SJSA1 (cell line): ENCODE measurements around the gene SEC14L3. TPM values are rescaled to one million over a fixed set of nuclear protein-coding genes. Genes with fewer than 3 reads are reported as not detected.

Experiments
- DNase-seq, 2 experiments: peaks; one replicate each; pipeline ENCODE4 v3.0.0-alpha.2; 2015 to 2020; ENCODE audit warnings: low spot score in 2 of 2, low read depth in 1 of 2
- H3K27ac ChIP-seq: fragments of 250-450 bp; sonication (Bioruptor Pico); 2 replicates; pipeline ENCODE4 v1.5.1; 2020; ENCODE audit warnings: mild to moderate bottlenecking, moderate library complexity
- H3K27me3 ChIP-seq: fragments of 250-450 bp; sonication (Bioruptor Pico); replicated peaks from 2 replicates; pipeline ENCODE4 v1.5.1; 2020; ENCODE audit warnings: mild to moderate bottlenecking, moderate library complexity
- H3K36me3 ChIP-seq: fragments of 250-450 bp; sonication (Bioruptor Pico); 2 replicates; pipeline ENCODE4 v1.5.1; 2020; ENCODE audit warnings: mild to moderate bottlenecking
- H3K4me1 ChIP-seq: fragments of 250-450 bp; sonication (Bioruptor Pico); replicated peaks from 2 replicates; pipeline ENCODE4 v1.6.1; 2021; ENCODE audit warnings: mild to moderate bottlenecking
- H3K4me3 ChIP-seq: fragments of 250-450 bp; sonication (Bioruptor Pico); 2 replicates; pipeline ENCODE4 v1.5.1; 2020; ENCODE audit warnings: mild to moderate bottlenecking
- H3K9me3 ChIP-seq: fragments of 250-450 bp; sonication (Bioruptor Pico); replicated peaks from 2 replicates; pipeline ENCODE4 v1.5.1; 2020; ENCODE audit warnings: mild to moderate bottlenecking
- total RNA-seq: library from RNA; depleted of rRNA; stranded (reverse); fragments of >200 nt; shearing (Covaris generic); gene quantifications from 2 replicates; pipeline ENCODE4 v1.2.3, GENCODE V29; 2014

Gene SEC14L3
- total RNA-seq, 1 experiment from 2014 or later = not detected

DNA sequence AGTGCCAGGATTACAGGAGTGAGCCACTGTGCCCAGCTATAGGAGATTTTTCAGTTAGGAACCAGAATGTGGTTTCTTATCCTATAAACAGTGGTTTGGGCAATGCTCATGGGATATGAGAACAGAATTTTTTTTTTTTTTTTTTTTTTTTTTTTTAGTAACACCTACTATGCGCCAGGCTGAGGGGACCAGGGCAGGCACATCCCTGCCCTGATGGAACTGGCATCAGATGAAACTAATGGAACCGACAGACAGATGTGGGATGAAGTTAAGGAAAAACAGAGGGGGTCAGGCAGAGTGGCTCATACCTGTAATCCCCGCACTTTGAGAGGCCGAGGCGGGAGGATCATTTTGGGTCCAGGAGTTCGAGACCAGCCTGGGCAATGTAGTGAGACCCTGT is 28.8 kb upstream of the SEC14L3 start:
- Histone ChIP-seq H3K27me3 (peaks cover 48% of the 10 kb centered on the region), H3K27ac (no peak overlapping the region), H3K4me3 (no peak overlapping the region), H3K9me3 (no peaks in the 10 kb centered on the region), H3K4me1 (no peaks in the 10 kb centered on the region), H3K36me3 (no peaks in the 10 kb centered on the region)
- no peak for DNase-seq

DNA sequence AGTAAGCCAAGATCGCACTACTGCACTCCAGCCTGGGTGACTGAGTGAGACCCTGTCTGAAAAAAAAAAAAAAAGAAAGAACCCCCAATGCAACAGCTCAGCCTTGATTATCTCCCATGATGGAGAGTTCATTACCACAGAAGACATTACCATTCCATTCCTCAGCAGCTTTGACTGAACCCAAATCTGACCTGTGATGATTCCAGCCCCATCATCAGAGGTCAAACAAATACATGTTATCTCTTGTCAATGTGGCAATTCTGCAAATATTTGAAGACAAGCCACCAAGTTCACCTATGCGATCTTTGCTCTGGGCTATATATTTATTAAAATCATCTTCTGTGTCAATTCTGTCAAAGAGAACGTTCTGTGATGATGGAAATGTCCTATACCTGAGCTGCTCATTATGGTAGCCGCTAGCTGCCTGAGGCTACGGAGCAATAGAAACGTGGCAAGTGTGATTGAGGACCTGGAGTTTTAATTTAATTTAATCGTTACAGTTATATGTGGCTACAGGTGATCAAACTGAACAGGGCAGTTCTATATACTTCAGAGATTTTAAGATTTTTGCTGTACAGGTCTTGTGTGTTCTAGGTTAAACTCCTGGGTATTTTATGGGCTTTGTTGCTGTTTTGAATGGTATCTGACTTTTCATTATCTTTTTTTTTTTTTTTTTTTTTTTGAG is 25.8 kb upstream of the SEC14L3 start:
- Histone ChIP-seq H3K4me3 (no peak overlapping the region), H3K9me3 (no peaks in the 10 kb centered on the region), H3K36me3 (no peaks in the 10 kb centered on the region), H3K4me1 (no peaks in the 10 kb centered on the region), H3K27me3 (peaks cover 32% of the 10 kb centered on the region), H3K27ac (no peak overlapping the region)
- DNase-seq = no peak

GRCh38 chr22:30495041-30495784 is 23.4 kb upstream of the SEC14L3 start:
- no peak overlapping the region for H3K4me3 ChIP-seq
- H3K27me3 ChIP-seq = peaks cover 26% of the 10 kb centered on the region
- H3K4me1 ChIP-seq = no peaks in the 10 kb centered on the region
- DNase-seq = no peak
- no peaks in the 10 kb centered on the region for H3K9me3 ChIP-seq
- no peaks in the 10 kb centered on the region for H3K36me3 ChIP-seq
- H3K27ac ChIP-seq = no peak overlapping the region

DNA sequence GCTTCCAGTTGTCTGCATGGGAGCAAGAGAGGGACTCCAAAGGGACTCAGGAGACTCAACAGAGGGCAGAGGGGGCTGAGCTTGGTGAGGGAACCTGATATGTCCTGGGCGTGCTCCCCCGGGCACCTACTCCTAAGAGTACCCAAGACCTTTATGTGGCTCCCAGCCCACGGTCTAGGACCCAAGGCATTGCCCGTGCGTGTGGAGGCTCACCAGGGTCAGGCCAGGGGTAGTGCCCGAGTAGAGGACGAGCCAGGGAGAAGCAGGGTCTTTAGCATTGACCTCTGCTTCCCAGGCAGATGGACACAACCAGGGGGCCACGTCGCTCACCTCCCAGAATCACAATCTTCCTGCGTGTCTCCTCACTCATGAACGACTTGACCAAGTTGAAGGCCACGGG is 20.3 kb upstream of the SEC14L3 start:
- H3K9me3 ChIP-seq = no peaks in the 10 kb centered on the region
- H3K27ac ChIP-seq = no peak overlapping the region
- H3K4me3 ChIP-seq = no peak overlapping the region
- H3K4me1 ChIP-seq = no peaks in the 10 kb centered on the region
- H3K27me3 ChIP-seq = peaks cover 20% of the 10 kb centered on the region
- no peaks in the 10 kb centered on the region for H3K36me3 ChIP-seq
- DNase-seq = no peak

- Histone ChIP-seq H3K27ac (no peak overlapping the region), H3K9me3 (no peaks in the 10 kb centered on the region), H3K36me3 (no peaks in the 10 kb centered on the region), H3K4me3 (no peak overlapping the region), H3K4me1 (no peaks in the 10 kb centered on the region), H3K27me3 (peaks cover 20% of the 10 kb centered on the region)
- DNase-seq = no peak
These were observed 19.6 kb upstream of the SEC14L3 start for GRCh38 chr22:30491381-30491780.

DNA sequence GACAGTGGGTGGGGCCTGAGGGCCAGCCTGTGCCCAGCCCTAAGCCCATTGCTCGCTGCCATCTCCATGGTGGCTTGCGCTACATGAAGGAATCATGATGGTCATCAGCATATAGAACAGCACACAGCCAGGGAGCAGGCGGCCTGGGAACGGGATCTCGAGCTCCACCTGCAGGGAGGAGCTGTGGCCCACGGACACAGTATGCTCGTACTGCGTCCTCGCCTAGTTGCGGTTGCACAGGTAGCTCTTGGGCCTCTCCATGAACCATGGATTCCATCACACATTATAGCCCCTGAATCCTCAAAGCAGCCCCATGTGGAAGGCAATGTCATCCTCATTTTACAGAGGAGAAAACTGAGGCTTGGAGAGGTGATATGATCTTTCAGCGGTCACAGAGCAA is 18.6 kb upstream of the SEC14L3 start:
- DNase-seq = no peak
- H3K4me3 ChIP-seq = no peak overlapping the region

GRCh38 chr22:30488121-30488520 is 16.3 kb upstream of the SEC14L3 start:
- no peaks in the 10 kb centered on the region for H3K36me3 ChIP-seq
- H3K4me1 ChIP-seq = no peaks in the 10 kb centered on the region
- H3K27ac ChIP-seq = no peak overlapping the region
- peaks cover 14% of the 10 kb centered on the region for H3K27me3 ChIP-seq
- no peak for DNase-seq
- no peaks in the 10 kb centered on the region for H3K9me3 ChIP-seq
- no peak overlapping the region for H3K4me3 ChIP-seq

More for the DNA sequence above, 18.6 kb upstream of the SEC14L3 start:
- Histone ChIP-seq H3K4me1 (no peaks in the 10 kb centered on the region), H3K36me3 (no peaks in the 10 kb centered on the region), H3K27ac (no peak overlapping the region), H3K27me3 (peaks cover 20% of the 10 kb centered on the region), H3K9me3 (no peaks in the 10 kb centered on the region)

DNA sequence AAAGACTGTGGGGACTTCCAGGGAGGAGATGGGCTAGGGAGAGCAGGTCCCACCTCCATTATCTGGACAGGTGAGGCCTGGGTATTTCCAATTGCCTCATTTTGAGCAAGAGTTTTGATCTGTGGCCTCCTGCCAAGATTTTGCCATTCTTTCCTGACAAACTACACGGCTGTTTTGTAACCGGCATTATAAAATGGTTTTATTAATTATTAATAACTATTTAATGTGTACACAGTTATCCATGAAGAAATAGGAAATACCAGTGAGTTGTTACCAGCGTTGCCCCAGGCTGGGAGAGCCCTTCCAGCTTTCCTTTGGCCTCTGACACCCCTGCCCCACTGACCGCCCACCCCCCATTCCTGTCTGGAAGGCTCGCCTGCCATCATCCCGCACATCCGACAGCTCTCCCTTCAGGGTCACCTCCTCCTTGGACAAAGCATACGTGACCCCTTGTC is 14.9 kb upstream of the SEC14L3 start:
- Histone ChIP-seq H3K4me1 (no peaks in the 10 kb centered on the region), H3K4me3 (no peak overlapping the region), H3K9me3 (no peaks in the 10 kb centered on the region), H3K36me3 (no peaks in the 10 kb centered on the region), H3K27me3 (peaks cover 14% of the 10 kb centered on the region), H3K27ac (no peak overlapping the region)
- DNase-seq = no peak

DNA sequence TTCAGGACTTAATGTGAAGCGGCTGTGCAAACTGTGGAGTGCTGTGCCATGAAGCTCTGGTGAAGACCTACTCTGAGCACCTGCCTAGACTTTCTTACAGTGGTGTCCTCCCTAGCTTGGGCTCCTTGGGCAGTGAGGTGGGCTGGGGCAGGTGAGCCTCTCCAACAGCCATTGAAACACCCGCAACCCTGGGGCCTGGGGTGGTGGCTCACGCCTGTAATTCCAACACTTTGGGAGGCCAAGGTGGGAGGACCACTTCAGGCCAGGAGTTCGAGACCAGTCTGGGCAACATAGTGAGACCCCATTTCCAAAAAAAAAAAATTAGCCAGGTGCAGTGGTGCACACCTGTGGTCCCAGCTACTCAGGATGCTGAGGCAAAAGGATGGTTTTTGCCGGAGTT is 14.3 kb upstream of the SEC14L3 start:
- H3K4me3 ChIP-seq = no peak overlapping the region
- H3K27me3 ChIP-seq = peaks cover 14% of the 10 kb centered on the region
- no peak overlapping the region for H3K27ac ChIP-seq
- no peaks in the 10 kb centered on the region for H3K4me1 ChIP-seq
- H3K9me3 ChIP-seq = no peaks in the 10 kb centered on the region
- no peaks in the 10 kb centered on the region for H3K36me3 ChIP-seq
- DNase-seq = no peak

GRCh38 chr22:30485362-30485988 is 13.7 kb upstream of the SEC14L3 start:
- Histone ChIP-seq H3K36me3 (no peaks in the 10 kb centered on the region), H3K9me3 (no peaks in the 10 kb centered on the region), H3K4me3 (no peak overlapping the region), H3K27me3 (peaks cover 8% of the 10 kb centered on the region), H3K27ac (no peak overlapping the region), H3K4me1 (no peaks in the 10 kb centered on the region)
- peak; percentile 57 to 67 for DNase-seq

GRCh38 chr22:30483169-30483568 is 11.4 kb upstream of the SEC14L3 start:
- Histone ChIP-seq H3K4me1 (no peaks in the 10 kb centered on the region), H3K4me3 (no peak overlapping the region)
- no peak for DNase-seq

DNA sequence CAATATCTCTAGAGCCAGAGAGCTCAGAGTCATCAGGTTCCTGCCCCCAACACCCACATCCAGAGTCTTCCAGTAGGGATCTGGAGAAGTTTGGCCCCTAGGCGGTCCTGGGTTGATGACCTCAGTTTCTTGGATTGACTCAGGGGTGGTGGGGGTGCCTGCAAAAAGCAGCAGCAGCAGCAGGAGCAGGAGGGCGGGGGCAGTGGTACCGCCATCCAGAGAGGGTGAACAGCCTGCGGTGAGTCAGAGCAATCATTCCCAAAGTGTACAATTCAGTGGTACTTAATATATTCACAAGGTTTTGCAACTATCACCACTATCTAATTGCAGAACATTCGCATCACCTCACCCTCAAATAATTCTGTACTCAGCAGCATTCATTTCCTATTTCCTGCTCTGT is 9.9 kb upstream of the SEC14L3 start:
- H3K9me3 ChIP-seq = no peaks in the 10 kb centered on the region
- H3K36me3 ChIP-seq = no peaks in the 10 kb centered on the region
- H3K4me1 ChIP-seq = no peaks in the 10 kb centered on the region
- H3K27me3 ChIP-seq = peaks cover 22% of the 10 kb centered on the region
- DNase-seq = no peak
- H3K27ac ChIP-seq = no peak overlapping the region
- H3K4me3 ChIP-seq = no peak overlapping the region

More at GRCh38 chr22:30483169-30483568, 11.4 kb upstream of the SEC14L3 start:
- Histone ChIP-seq H3K36me3 (no peaks in the 10 kb centered on the region), H3K9me3 (no peaks in the 10 kb centered on the region), H3K27ac (no peak overlapping the region), H3K27me3 (peaks cover 9% of the 10 kb centered on the region)

- Histone ChIP-seq H3K4me3 (no peak overlapping the region), H3K27ac (no peak overlapping the region), H3K27me3 (peaks cover 25% of the 10 kb centered on the region), H3K4me1 (no peaks in the 10 kb centered on the region), H3K36me3 (no peaks in the 10 kb centered on the region), H3K9me3 (no peaks in the 10 kb centered on the region)
- DNase-seq = no peak
These were observed 8.2 kb upstream of the SEC14L3 start for GRCh38 chr22:30479981-30480380.
